Stimulated activated CD4-positive, alpha-beta T cell treated with anti-CD3 and anti-CD28 coated beads, Interleukin-15, amount 100 ng/mL, for 48 hours (primary cell): Measurements from ENCODE around the gene VPS37D.
A peak's percentile ranks its signal among the peaks of the same experiment; 100 is the strongest.
"Not testable (repeated sequence)": the region's sequence is repeated elsewhere in the genome, so short reads cannot be mapped to it uniquely, and the experiment has no call there.

Source experiments
- DNase-seq, 2 donors: peaks; one replicate each; pipeline ENCODE4 v3.0.0-alpha.2; 2020; ENCODE audit warnings: low read depth in 2 of 2

Gene VPS37D

GRCh38 chr7:73667344-73668102 lies at the start of gene VPS37D:
TSS of gene VPS37D (plus strand) at chr7:73667831. CDS start at chr7:73667959, 128 bp downstream.
- peak; percentile 75 to 91 for DNase-seq

DNA sequence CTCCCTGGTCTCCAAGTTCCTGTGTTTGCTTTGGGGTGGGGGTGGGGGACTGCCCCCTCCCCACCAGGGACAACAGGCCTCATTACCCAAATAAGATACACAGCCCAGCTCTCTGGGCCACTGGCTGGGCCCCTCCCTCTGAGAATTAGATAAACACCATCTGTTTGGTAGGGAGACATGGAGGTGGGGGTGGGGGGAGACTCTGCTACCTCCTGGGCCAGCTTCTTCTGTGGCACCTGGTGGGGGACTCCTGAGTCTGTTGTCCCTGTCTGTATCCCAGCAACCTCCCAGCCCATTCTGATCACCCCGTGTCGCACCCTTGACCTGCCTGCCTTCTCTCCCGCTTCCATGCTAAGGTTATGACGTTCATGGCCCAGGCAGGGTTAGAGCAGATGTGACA lies 49.1 kb upstream of the VPS37D start:
- DNase-seq, result no peak

GRCh38 chr7:73619394-73619793 lies 48.2 kb upstream of the VPS37D start:
- not testable (repeated sequence) for DNase-seq

DNA sequence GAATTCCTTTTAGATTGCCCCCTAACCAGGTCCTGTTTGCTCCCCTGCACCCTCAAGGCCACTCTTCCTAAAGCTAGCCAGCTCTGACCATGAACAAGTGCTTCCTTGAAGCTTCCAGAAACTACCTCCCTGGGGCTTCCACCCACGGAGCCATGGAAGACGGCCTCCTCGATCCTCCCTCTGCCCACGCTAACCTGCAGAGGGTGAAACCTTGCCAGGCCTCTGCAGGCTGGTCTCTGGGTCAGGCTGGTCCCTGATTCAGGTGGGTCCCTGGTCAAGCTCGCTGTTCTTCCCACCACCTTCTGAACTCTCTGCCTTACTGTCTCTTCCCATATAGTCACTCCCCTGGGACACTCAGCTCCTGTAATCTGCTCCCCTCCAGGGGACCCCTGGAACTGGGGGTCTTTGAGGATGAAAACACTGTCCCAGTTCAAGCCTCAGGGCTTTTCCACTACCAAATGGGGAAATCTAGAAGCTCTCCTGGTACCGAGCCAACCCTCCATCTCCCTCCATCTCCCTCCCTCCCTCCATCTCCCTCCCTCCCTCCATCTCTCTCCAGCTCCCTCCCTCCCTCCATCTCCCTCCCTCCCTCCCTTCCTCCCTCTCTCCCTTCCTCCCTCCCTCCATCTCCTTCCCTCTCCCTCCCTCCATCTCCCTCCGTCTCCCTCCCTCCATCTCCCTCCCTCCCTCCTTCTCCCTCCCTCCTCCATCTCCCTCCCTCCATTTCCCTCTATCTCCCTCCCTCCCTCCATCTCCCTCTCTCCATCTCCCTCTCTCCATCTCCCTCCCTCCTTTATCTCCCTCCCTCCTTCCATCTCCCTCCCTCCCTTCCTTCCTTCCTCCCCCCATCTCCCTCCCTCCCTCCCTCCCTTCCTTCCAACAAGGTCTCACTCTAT lies 46.2 kb upstream of the VPS37D start:
- DNase-seq, result no peak

DNA sequence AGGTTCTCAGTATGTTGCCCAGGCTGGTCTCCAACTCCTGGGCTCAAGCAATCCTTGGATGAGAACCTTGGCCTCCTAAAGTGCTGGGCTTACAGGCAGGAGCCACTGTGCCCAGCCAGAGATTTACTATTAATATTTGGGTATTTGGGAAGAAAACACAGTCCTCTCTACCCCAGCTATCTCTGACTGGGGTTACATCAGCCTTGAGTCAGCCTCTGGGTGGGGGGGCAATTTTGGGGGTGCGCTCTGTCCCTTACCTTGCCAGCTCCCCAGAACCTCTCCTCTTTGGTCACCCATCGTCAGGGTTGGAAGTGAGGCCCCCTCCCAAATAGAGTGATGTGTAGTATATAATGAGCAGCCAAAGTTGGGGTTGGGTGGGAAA lies 45.1 kb upstream of the VPS37D start:
- no peak for DNase-seq

DNA sequence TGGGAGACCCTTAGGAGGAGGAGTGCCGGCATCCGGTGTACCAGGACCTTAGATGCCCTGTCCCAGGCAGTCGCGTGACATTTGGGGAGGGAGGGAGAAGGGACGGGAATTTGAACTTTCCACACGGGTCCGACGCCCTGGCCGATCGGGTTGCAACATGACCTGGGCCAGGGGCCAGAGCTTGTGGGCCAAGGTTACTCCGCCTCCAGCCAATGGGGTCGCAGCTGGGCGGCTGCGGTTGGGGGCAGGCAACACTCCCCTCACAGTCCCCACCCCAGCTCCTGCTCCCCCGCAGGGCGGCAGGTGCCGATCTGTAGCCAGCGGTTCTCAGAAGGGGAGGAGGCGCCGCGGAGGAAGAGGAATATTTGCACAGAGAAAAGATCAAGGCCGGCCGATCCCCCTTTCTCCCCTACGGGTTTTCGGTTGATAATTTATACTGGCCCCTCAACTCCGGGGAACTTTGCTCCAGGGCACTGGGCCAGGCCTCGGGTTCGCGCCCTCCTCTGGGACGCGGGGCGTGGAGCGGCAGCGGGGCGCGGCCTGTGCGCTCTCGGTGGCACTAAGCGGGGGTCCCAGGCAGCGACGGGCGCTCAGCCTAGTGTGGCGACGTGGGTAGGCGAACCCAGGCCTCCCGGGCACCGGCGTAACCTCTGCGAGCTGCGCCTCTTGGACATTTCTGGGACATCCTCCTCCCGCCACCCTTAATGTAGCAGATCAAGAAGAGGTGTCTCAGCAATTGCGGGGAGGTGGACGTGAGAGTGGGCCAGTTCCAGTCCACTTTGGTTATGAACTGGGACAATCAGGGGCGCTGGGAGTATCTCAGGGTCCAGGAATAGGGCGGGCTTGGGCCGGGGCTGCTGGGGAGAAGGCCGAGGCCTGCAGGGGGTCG lies 44.5 kb upstream of the VPS37D start:
- no peak for DNase-seq

GRCh38 chr7:73623798-73624668 lies 43.6 kb upstream of the VPS37D start, which contains the start of gene MLXIPL:
TSS of gene MLXIPL (minus strand) at chr7:73624522. CDS start at chr7:73624492, 30 bp downstream.
- DNase-seq, result peak; percentile 44 to 72

- DNase-seq, result no peak
Observed at GRCh38 chr7:73624669-73625001, 43.0 kb upstream of the VPS37D start.

DNA sequence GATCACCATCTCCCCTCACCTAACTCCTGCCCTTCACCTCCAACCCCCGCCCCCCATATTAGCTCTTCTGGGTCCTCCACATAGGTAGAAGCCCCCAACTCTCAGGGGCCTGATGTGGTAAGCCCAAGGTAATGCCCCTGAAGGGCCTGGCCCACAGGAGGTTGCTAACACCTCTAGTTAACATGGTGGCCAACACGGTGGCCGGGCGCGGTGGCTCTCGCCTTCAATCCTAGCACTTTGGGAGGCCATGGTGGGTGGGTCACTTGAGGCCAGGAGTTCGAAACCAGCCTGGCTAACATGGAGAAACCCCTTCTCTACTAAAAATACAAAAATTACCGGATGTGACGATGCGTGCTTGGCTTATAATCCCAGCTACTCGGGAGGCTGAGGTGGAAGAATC lies 42.4 kb upstream of the VPS37D start:
- no peak for DNase-seq

- DNase-seq, result no peak
Observed at GRCh38 chr7:73626814-73627213, 40.8 kb upstream of the VPS37D start.

DNA sequence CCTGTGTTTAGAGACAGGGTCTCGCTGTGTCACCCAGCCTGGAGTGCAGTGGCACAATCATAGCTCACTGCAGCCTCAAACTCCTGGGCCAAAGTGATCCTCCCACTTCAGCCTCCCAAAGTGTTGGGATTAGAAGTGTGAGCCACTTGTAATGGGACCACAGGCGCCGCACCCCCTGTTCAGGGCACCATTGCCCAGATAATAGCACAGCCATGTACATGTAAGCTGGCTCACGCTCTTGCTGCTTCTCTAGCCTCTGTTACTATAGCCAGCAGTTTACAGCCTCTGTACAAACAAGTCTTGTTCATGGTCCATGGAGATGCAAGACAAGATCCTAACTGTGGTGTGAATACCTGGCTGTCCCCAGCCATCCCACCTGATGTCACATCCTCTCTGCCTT lies 39.1 kb upstream of the VPS37D start:
- no peak for DNase-seq

GRCh38 chr7:73631558-73631957 lies 36.1 kb upstream of the VPS37D start:
- no peak for DNase-seq

DNA sequence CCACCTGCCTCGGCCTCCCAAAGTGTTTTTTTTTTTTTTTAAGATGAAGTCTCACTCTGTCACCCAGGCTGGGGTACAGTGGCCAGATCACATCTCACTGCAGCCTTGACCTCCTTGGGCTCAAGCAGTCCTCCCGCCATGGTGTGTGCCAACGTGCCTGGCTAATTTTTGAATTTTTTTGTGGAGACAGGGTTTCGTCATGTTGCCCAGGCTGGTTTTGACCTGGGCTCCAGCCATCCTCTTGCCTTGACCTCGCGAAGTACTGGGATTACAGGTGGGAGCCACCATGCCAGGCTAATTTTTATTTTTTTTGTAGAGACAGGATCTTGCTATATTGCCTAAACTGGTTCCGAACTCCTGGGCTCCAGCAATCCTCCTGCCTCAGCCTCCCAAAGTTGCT lies 34.3 kb upstream of the VPS37D start:
- no peak for DNase-seq

DNA sequence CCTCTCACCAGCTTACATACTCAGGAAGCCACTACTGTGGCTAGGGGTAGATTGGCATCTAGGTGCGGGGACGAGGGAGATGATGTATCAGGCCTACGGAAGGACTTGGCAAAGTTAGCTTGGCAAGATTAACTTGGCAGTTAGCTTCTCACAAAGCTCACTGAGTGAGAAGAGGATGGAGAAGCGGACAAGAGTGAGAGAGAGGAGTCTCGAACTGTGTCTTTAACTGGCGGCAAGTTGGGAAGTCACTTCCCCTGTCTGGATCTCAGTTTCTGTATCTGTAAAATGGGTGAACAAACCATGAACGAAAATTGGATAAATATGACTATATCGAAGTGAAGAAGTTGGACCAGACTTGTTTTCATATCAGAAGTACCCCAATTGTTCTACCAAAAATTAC lies 33.8 kb upstream of the VPS37D start:
- DNase-seq, result no peak

- DNase-seq, result no peak
Observed at GRCh38 chr7:73635428-73636200, 32.0 kb upstream of the VPS37D start.

- no peak for DNase-seq
Observed at GRCh38 chr7:73638911-73639310, 28.7 kb upstream of the VPS37D start.

DNA sequence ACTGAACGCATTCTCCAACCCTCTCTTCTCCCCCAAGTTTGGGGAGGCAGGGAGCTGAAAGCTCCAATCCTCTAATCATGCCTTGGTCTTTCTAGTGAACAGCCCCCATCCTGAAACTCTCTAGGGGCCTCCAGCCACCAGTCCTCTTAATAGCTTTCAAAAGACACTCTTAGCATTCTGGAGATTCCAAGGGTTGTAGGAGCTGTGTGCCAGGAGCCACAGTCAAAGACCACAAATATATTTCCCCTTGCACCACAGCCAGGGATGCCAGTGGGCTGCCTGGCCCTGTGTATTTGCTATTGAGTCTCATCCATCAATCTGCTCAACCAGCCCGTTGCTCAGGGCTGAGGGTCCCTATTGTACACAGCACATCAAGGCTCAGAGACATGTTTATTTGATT lies 24.8 kb upstream of the VPS37D start:
- DNase-seq, result no peak

DNA sequence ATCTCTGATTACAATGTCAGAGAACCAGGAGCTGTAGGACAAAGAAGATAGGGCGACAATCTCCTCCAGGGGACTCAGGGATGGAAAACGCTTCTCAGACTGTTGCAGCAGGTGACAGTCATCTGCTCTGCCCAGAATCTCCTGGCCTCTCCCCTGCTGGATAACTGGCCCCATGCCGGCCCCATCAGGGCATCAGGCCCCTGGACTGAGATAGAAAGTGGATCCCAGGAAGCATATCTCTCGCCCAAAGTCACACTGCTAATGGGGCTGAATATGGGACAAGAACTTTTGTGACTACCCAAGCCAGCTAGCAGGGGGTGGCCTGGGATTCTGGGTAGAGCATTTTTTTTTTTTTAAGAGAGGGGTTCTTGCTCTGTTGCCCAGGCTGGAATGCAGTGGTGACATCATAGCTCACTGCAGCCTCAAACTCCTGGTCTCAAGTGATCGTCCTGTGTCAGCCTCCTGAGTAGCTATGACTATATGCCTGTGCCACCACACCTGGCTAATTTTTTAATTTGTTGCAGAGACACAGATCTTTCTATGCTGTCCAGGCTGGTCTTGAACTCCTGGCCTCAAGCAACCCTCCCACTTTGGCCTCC lies 22.8 kb upstream of the VPS37D start:
- no peak for DNase-seq

DNA sequence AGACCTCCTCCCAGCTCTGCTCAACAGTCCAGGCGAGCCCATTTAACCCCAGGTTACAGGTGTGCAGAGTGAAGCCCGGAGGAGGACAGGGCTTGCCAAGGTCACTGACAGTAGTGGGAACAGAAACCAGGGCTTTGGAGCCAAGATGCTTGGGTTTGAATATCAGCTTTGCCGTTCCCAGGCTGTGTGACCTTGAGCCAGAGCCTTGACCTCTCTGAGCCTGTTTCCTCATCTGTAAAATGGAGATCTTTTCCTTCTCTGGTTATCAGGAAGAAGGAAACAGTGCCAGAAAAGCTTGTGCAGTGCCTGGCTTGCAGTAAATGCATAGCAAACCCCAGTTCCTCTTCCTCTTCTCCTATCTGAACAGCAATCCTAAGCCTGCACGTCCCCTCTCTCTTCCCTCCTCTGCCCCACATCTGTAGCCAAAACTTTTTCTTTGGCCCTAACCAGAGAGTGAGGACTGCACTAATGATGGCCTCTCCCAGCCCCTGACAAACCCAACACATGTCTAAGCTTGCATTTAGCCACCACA lies 21.9 kb upstream of the VPS37D start:
- no peak for DNase-seq
